SW 1271 (cell line): Measurements from ENCODE around the gene ESR2.
"Not testable (repeated sequence)": the region's sequence is repeated elsewhere in the genome, so short reads cannot be mapped to it uniquely, and the experiment has no call there.

Source experiments
- DNase-seq, 2 experiments: peaks; one replicate each; lab custom pipeline; 2025; lab: John Stamatoyannopoulos, UW

Gene ESR2

DNA sequence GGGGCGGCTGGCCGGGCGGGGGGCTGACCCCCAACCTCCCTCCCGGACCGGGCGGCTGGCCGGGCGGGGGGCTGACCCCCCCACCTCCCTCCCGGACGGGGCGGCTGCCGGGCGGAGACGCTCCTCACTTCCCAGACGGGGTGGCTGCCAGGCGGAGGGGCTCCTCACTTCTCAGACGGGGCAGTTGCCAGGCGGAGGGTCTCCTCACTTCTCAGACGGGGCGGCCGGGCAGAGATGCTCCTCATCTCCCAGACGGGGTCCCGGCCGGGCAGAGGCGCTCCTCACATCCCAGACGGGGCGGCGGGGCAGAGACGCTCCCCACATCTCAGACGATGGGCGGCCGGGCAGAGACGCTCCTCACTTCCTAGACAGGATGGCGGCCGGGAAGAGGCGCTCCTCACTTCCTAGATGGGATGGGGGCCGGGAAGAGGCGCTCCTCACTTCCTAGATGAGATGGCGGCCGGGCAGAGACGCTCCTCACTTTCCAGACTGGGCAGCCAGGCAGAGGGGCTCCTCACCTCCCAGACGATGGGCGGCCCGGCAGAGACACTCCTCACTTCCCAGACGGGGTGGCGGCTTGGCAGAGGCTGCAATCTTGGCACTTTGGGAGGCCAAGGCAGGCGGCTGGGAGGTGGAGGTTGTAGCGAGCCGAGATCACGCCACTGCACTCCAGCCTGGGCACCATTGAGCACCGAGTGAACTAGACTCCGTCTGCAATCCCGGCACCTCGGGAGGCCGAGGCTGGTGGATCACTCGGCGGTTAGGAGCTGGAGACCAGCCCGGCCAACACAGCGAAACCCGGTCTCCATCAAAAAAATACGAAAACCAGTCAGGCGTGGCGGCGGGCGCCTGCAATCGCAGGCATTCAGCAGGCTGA is 256.1 kb downstream of the ESR2 start:
- DNase-seq, result not testable (repeated sequence)

DNA sequence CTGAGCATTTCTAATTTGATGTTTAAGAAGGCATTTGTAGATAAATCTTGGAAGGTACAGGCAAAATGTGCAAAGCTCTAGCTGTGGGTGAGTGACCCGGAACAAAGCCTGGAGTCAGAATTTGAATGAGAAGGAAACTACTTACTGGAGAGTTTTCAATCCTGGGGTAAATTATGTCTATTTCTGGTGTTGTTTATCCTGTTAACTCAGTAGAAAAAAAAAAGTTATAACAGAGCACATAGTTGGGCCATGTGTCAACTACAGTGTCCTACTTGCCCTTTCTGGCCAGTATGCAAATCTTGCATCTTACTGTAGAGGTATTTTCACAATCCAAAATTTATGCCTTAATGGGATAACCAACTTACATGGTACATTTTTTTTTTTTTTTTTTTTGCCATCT is 259.0 kb downstream of the ESR2 start:
- no peak for DNase-seq
